ENCODE data around the gene VEGFD.

Gene VEGFD

GRCh38 chrX:15299941-15300851 lies 84.0 kb downstream of the VEGFD start:
- DNase-seq, result no peak

GRCh38 chrX:15298780-15299179 lies 85.4 kb downstream of the VEGFD start:
- DNase-seq, result no peak

- DNase-seq, result no peak
Measured at GRCh38 chrX:15298201-15298600, 86.0 kb downstream of the VEGFD start.
